Left ventricle myocardium superior (tissue), 1 donor: Measurements from ENCODE around the gene ASRGL1. TPM values are rescaled to one million over a fixed set of nuclear protein-coding genes. Genes with fewer than 3 reads are reported as not detected.
A peak's percentile ranks its signal among the peaks of the same experiment; 100 is the strongest.

Experiments
- ATAC-seq: fragments of 200-7000 bp; cut with Tn5 transposase; one replicate; pipeline ENCODE4 v1.9.1; 2020; ENCODE audit warnings: mild to moderate bottlenecking, moderate library complexity
- DNase-seq: peaks from one replicate; pipeline ENCODE4 v3.0.0-alpha.2; 2020
- intact Hi-C: fragments of 100-400 bp; cut with micrococcal nuclease; formaldehyde crosslinking; loops from one replicate; pipeline ENCODE4 v1.11.0; 2022
- total RNA-seq: library from RNA; stranded (reverse); fragmentation: NEBNext Ultra II Directional; extraction: Animal tissue kit (Norgen Biotek cat#: 25700); gene quantifications from one replicate; pipeline ENCODE4 v1.2.1, GENCODE V29; 2021
- donor health status: DM: no; HTN: yes; CAD: no; lungs with severe emphysema.

The ASRGL1 gene
- total RNA-seq, 1 donor from 2014 or later: 3.1 TPM

DNA sequence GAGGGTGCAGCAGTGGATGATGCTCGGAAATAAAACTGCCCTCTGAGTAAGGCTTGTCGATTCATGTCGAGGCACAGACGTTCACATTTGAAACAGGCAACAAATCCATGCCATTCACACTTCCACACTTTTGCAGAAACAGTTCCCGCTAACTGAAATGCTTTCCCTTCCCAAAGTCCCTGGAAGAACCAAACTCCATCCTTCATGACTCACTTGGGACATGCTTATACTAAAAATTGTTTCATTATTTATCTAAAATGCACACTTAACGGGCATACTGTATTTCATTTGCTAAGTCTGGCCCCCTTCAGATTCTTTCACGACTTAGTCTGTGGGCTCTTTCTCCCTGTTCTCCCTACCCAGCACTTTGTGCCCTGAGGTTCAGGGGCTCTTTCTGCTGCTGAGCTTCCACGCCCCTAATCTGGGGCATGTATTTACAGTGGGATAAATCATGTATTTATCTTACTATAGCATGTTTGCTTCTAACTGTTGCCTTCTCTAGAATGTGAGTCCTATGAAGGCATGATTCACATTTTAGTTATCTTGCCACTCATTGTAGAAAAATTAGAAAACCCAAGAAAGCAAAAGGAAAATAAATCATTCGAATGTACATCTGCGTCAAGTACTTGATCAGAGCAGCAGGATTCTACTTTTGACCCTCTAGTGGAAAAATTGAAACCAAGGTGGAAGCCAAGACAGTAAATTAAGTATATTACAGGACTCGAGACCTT, 94.1 kb downstream of the ASRGL1 start:
- no peak for DNase-seq
- no peak for ATAC-seq
- intact Hi-C loops: loop anchor here (10.0 kb wide), 1 partner anchor 113 kb away; the partner anchor contains the start of gene AHNAK

DNA sequence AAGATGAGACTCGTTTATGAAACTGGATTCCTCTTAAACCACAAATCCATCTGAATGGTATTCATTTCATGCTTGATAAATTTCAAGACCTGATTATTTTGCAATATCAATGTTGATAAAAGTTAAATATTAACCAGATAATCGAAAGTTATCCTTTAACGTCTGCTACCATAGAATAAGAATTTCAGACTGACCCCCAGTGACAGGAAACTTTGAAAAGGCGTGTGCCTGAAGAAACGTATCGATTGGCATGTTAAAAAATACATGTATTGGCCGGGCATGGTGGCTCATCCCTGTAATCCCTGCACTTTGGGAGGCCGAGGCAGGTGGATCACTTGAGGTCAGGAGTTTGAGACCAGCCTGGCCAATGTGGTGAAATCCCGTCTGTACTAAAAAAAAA, 95.4 kb downstream of the ASRGL1 start:
- DNase-seq (no peak), ATAC-seq (no peak)
- intact Hi-C loops: loop anchor here (10.0 kb wide), 1 partner anchor 112 kb away; the partner anchor contains the start of gene AHNAK

DNA sequence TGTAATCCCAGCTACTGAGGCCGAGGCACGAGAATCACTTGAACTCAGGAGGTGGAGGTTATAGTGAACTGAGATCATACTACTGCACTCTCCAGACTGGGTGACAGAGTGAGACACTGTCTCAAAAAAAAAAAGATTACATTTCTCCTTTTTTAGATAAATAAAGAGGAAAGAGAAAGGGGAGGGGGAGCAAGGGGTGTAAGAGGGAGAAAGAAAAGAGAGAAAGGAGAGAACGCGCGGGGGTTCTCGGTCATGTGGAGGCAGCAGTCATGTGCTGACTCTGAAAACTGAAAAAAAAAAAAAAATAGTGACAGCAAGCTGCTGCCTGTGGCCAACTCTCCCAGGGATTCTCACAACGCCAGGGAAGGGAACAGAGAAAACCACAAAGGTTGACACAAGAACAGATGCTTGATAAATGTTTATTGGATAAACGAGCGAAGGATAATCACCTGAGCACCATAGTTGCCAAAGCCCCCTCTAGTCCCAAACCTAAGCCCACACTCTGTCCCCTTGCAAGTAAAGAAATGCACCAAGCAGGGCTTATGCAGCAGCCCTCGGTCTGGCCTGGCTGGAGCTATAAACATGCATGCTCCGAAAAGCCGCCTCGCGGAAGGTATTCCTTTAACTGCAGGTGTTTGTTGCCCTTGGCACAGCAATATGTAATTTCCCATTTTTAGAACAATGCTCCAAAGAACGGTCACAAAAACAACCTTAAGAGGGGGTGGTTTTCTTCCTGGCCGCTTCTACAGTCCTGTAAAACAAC, 96.1 kb downstream of the ASRGL1 start:
- DNase-seq: no peak
- intact Hi-C loops: loop anchor here (10.0 kb wide), 1 partner anchor 111 kb away; the partner anchor contains the start of gene AHNAK
- peak; percentile 17 for ATAC-seq

DNA sequence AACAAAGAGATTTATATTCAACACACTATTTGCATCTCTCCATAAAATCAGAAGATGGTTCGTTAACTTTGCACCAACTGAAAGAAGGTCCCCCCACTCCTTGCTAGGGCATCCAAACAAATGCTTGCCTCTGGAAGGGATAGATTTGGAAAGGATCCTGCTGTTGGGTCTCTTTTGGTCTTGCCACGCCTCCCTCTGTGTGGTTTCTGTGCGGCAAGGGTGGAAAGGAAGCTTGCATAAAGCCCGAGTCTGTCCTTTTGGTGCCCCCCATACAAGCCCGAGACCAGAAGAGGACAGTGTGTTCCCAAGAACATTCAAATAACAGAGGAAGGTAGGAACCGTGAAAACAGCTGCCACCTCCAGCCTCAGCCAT, 96.6 kb downstream of the ASRGL1 start:
- ATAC-seq (peak; percentile 55), DNase-seq (no peak)
- intact Hi-C loops: loop anchor here (10.0 kb wide), 1 partner anchor 111 kb away; the partner anchor contains the start of gene AHNAK

DNA sequence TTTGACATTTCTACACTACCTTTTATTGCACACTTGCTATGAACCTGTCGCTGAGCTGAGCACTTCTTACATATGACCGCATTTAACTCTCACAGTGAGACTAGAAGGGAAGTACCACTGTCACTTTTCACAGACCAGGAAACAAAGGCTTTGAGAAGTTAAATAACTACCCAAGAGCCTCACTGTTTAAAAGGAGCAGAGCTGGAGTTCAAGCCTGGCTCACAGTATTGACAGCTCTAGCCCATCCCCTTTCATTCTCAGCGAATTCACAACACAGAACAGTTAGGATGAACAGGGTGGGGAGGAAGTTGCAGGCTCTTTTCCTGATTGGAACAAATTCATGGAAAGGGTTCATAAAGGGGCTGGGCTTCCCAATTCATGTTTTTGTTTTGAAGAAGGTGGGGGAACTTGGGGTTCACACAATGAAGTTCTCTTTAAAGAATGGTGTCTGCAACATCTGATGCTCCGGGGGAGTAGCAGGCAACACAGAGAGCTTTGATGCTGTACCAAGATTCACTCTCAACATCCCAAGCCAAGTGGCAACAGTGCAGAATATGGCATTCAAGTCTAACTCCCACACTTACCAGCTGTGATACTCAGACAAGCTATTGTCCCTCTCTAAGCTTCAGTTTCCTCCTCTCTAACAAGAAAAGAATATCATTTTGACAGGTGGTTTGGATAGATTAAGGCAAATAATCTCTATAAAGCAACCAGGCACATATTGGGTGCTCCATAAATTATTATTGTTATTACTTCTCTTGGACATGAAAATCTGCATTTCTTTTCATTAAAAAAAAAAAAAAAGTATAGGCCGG, 98.8 kb downstream of the ASRGL1 start:
- DNase-seq (no peak), ATAC-seq (peak; percentile 32)
- intact Hi-C loops: loop anchor here (10.0 kb wide), 1 partner anchor 109 kb away; the partner anchor contains the start of gene AHNAK

DNA sequence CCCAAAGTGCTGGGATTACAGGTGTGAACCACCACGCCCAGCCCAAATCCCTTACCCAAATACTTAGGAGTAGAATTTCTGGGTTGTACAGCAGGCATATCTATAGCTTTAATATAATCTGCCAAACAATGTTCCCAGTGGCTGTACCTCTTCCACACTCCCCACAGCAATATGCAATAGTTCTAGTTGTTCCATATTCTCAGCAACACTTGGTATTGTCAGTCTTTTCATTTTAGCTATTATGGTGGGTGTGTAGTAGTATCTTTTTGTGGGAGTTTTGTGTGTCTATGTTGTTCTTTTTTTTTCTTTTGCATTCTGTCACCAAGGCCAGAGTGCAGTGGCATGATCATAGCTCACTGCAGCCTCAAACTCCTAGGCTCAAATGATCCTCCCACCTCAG, 100.4 kb downstream of the ASRGL1 start:
- intact Hi-C loops: loop anchor here (10.0 kb wide), 1 partner anchor 107 kb away; the partner anchor contains the start of gene AHNAK
- no peak for DNase-seq
- ATAC-seq: no peak

DNA sequence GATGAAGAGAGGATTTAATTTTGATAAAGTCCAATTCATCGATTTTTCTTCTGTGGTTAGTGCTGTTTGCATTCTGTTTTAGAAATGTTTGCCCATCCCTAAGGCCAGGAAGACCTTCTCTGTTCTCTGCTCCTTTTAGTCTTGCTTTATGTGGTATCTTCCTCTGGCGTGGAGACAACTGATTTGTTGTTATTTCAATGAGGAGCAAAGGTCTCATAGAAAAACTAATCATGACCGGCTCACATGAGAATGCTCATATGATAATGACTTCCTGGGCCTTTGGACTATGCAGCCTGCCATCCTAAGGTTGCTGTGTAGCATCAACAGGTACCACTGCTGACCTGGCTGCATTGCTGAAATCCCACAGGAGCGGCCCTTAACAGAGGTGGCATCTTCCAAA, 101.4 kb downstream of the ASRGL1 start:
- intact Hi-C loops: loop anchor here (10.0 kb wide), 1 partner anchor 106 kb away; the partner anchor contains the start of gene AHNAK
- ATAC-seq (no peak), DNase-seq (no peak)

DNA sequence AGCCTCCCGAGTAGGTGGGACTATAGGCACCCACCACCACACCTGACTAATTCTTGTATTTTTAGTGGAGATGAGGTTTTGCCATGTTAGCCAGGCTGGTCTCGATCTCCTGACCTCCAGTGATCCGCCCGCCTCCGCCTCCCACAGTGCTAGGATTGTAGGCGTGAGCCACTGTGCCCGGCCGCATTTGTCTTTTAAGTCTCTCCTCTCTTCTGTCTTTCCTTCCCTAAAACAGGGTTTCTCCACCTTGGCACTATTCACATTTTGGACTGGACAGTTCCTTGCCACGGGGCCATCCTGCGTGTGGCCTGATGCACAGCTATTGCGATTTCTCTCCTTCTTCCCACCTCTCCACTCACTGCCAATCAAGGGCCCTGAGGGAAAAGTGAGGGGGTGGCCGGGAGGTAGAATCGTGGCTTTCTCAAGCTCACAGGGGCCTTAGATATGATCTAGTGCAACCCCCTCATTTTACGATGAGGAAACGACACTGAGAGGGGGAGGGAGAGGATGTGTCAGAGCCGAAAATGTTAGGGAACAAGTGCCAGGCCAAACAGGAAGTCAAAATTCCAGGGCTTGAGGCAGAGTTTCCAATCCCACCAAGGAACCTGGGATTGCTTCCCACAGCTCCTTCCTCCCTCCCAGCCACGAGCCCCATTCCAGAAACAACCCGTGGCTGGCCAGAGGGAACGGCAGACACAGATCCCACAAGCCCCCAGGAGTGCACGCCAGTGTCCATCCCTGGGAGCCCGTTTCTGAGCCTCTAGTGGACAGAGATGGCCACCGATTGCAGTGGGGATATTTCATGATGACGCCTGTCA, 102.7 kb downstream of the ASRGL1 start:
- intact Hi-C loops: loop anchor here (10.0 kb wide), 1 partner anchor 105 kb away; the partner anchor contains the start of gene AHNAK
- ATAC-seq (peak; percentile 35), DNase-seq (no peak)

Other genes starting within 250 kb of the ASRGL1 start
- 11.6 TPM for gene INCENP, start 213.4 kb upstream of the ASRGL1 start, total RNA-seq
- not detected for gene SCGB1D1, start 147.2 kb upstream of the ASRGL1 start, total RNA-seq
- gene SCGB2A1, start 128.8 kb upstream of the ASRGL1 start, total RNA-seq: not detected
- 4.0 TPM for gene SCGB1D2, start 95.2 kb upstream of the ASRGL1 start, total RNA-seq
- gene SCGB2A2, start 67.3 kb upstream of the ASRGL1 start, total RNA-seq: not detected
- gene SCGB1D4, start 38.4 kb upstream of the ASRGL1 start, total RNA-seq: not detected
- gene SCGB1A1, start 81.6 kb downstream of the ASRGL1 start, total RNA-seq: not detected
- gene AHNAK, start 209.4 kb downstream of the ASRGL1 start, total RNA-seq: 354 TPM
- 804 TPM for gene EEF1G, start 236.4 kb downstream of the ASRGL1 start, total RNA-seq